Esophagus (tissue), 2 donors: ENCODE results near the gene ANKRD36C. TPM values are rescaled to one million over a fixed set of nuclear protein-coding genes. Genes with fewer than 3 reads are reported as not detected.
"Not testable (repeated sequence)": the region's sequence is repeated elsewhere in the genome, so short reads cannot be mapped to it uniquely, and the experiment has no call there.

Source experiments
- H3K27ac ChIP-seq, 2 donors: one replicate each; pipeline ENCODE4 v1.5.1; 2013; ENCODE audit warnings: low read depth in 2 of 2, mild to moderate bottlenecking in 2 of 2, inconsistent platforms in 1 of 2, low read length in 1 of 2, moderate library complexity in 1 of 2
- H3K27me3 ChIP-seq, 2 donors: one replicate each; pipeline ENCODE4 v1.6.1; 2013; ENCODE audit warnings: low read length in 2 of 2, control low read depth in 1 of 2, mild to moderate bottlenecking in 1 of 2; ENCODE audit not compliant: insufficient read depth in 2 of 2, control insufficient read depth in 1 of 2
- H3K36me3 ChIP-seq, 2 donors: one replicate each; pipeline ENCODE4 v1.6.1; 2013; ENCODE audit warnings: low read length in 1 of 2; ENCODE audit not compliant: control insufficient read depth in 2 of 2, insufficient read depth in 2 of 2
- H3K4me1 ChIP-seq, 2 donors: one replicate each; pipeline ENCODE4 v1.6.1; 2013; ENCODE audit warnings: low read length in 1 of 2; ENCODE audit not compliant: control insufficient read depth in 2 of 2, insufficient read depth in 2 of 2
- H3K4me3 ChIP-seq, 2 donors: one replicate each; pipeline ENCODE4 v1.5.1; 2013; ENCODE audit warnings: low read length in 2 of 2, mild to moderate bottlenecking in 2 of 2, low read depth in 1 of 2, moderate library complexity in 1 of 2
- H3K9me3 ChIP-seq, 2 donors: one replicate each; pipeline ENCODE4 v1.6.1; 2013; ENCODE audit warnings: mild to moderate bottlenecking in 2 of 2, low read depth in 1 of 2, low read length in 1 of 2, moderate library complexity in 1 of 2; ENCODE audit not compliant: control insufficient read depth in 2 of 2, insufficient read depth in 1 of 2
- WGBS, 2 donors: extraction: QIAGEN DNeasy Blood & Tissue Kit; methylation state at CpG; one replicate each; pipeline ENCODE4 v1.1.7; 2013; 5-methylcytosine and 5-hydroxymethylcytosine counted together
- polyA plus RNA-seq, 2 donors: library from polyadenylated mRNA; stranded (reverse); fragments of 200-250 nt; gene quantifications; one replicate each; pipeline ENCODE4 v1.2.3, GENCODE V29; 2013
- donor health status: healthy with polysubstance abuse.
- donor health status: Bipolar disorder and iron deficiency.

ANKRD36C gene
- polyA plus RNA-seq, 2 donors: 1.2 to 4.0 TPM

DNA sequence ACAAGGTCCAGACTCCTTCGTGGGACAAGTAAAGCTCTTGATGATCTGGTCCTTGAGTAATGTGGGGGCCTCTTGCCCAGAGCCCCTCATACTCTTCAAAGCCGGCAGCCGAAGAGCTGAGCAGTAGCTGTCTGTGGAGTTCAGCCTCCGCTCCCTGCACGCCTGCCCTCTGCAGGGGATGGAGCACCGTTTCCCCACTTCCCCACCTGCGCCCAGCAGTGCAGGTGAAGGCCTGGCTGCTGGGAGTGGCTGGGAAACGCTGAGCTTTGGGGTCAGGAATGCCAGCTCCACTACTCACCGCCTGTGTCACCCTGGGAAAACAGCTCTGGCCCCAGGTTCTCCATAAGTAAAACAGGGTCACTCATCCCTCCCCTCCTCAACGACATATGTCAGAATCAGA is 18.2 kb upstream of the ANKRD36C start:
- H3K36me3 ChIP-seq, H3K4me1 ChIP-seq, H3K9me3 ChIP-seq, H3K27me3 ChIP-seq: not testable (repeated sequence)
- Histone ChIP-seq H3K4me3 (peak overlapping the region in 1 of 2 donors; percentile 48), H3K27ac (peak overlapping the region in 1 of 2 donors; percentile 65)
- 10 to 11% methylated on average over 9 to 10 of the region's 10 CpGs for WGBS, 2 donors

- H3K36me3 ChIP-seq, H3K27me3 ChIP-seq, H3K4me1 ChIP-seq, H3K27ac ChIP-seq, H3K4me3 ChIP-seq, H3K9me3 ChIP-seq: not testable (repeated sequence)
- 83 to 85% methylated on average over 6 of the region's 6 CpGs for WGBS, 2 donors
Measured at GRCh38 chr2:96008051-96008450, 16.4 kb upstream of the ANKRD36C start.

GRCh38 chr2:96006248-96006647 is 14.6 kb upstream of the ANKRD36C start:
- WGBS, 2 donors: 87% methylated on average over 5 of the region's 5 CpGs
- not testable (repeated sequence) for H3K27me3 ChIP-seq, H3K27ac ChIP-seq, H3K36me3 ChIP-seq, H3K9me3 ChIP-seq, H3K4me1 ChIP-seq, H3K4me3 ChIP-seq

GRCh38 chr2:95992520-95993272 is 1.1 kb upstream of the ANKRD36C start:
- WGBS, 2 donors: 4 to 5% methylated on average over 30 to 34 of the region's 34 CpGs
- Histone ChIP-seq H3K27ac (peak overlapping the region; percentile 65 to 83), H3K4me3 (peak overlapping the region; percentile 26 to 51)
- not testable (repeated sequence) for H3K27me3 ChIP-seq, H3K9me3 ChIP-seq, H3K36me3 ChIP-seq, H3K4me1 ChIP-seq

DNA sequence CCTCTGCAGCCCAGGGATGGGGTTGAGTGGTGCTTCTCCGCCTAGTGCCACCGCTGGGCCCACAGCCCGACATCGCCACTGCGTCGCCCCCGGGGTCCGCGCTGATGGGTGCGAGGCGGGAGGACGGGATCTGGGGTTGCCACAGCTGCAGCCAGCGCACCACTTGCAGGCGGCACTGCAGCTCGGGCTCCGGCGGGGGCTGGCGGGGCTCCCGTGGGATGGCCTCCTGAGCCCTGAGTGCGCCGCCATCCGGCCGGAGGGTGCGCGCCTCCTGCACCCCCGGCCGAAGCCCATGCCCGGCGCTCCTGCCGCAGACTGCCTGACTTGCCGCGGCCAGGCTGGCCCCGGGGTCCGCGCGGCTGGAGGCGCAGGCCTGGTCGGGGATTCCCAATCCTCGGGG is 478 bp upstream of the ANKRD36C start:
- Histone ChIP-seq H3K27ac (peak overlapping the region; percentile 65 to 83), H3K4me3 (peak overlapping the region; percentile 26 to 51)
- H3K36me3 ChIP-seq, H3K4me1 ChIP-seq, H3K9me3 ChIP-seq, H3K27me3 ChIP-seq: not testable (repeated sequence)
- WGBS, 2 donors: 0% methylated on average over 8 to 15 of the region's 39 CpGs

- H3K36me3 ChIP-seq, H3K9me3 ChIP-seq, H3K27me3 ChIP-seq, H3K4me1 ChIP-seq, H3K4me3 ChIP-seq, H3K27ac ChIP-seq: not testable (repeated sequence)
- 4 to 8% methylated on average over 5 to 6 of the region's 6 CpGs for WGBS, 2 donors
Measured at GRCh38 chr2:95990884-95991283, 740 bp downstream of the ANKRD36C start.

DNA sequence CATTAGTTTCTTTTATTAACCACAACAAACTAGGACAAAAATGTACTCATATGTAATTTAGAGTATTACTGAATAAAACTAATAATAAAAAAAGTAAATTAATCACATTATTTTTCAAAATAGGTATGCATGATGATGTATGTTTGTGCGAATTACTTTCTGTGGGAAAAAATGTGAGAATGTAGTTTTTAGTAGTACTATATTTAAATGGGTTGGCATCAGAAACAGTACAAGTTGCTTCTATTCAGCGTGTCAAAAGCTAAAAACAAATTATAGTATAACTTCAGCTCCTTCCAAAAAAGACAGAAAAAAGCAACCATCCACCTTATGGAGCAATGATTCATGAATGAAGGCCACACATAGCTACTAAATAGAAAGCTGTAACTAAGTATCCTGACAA is 40.0 kb downstream of the ANKRD36C start:
- 48 to 51% methylated on average over 2 of the region's 2 CpGs for WGBS, 2 donors
- H3K27ac ChIP-seq, H3K9me3 ChIP-seq, H3K4me1 ChIP-seq, H3K4me3 ChIP-seq, H3K36me3 ChIP-seq, H3K27me3 ChIP-seq: not testable (repeated sequence)

- H3K4me3 ChIP-seq, H3K4me1 ChIP-seq, H3K9me3 ChIP-seq, H3K27me3 ChIP-seq, H3K36me3 ChIP-seq, H3K27ac ChIP-seq: not testable (repeated sequence)
- 79 to 84% methylated on average over 1 of the region's 1 CpG for WGBS, 2 donors
Measured at GRCh38 chr2:95948039-95948438, 43.6 kb downstream of the ANKRD36C start.

- 90 to 93% methylated on average over 11 of the region's 11 CpGs for WGBS, 2 donors
- not testable (repeated sequence) for H3K9me3 ChIP-seq, H3K4me3 ChIP-seq, H3K36me3 ChIP-seq, H3K4me1 ChIP-seq, H3K27me3 ChIP-seq, H3K27ac ChIP-seq
Measured at GRCh38 chr2:95939947-95940346, 51.7 kb downstream of the ANKRD36C start.

- not testable (repeated sequence) for H3K9me3 ChIP-seq, H3K4me3 ChIP-seq, H3K27me3 ChIP-seq, H3K36me3 ChIP-seq, H3K4me1 ChIP-seq, H3K27ac ChIP-seq
- WGBS, 2 donors: 94 to 95% methylated on average over 3 of the region's 3 CpGs
Measured at GRCh38 chr2:95930740-95931139, 60.9 kb downstream of the ANKRD36C start.
